IPS-NIHi7 (cell line): ENCODE measurements around the gene MACROD1.

Source experiments
- DNase-seq: peaks from one replicate; pipeline ENCODE4 v3.0.0; 2012; ENCODE audit warnings: mixed read lengths; ENCODE audit errors: extremely low spot score

MACROD1 gene

DNA sequence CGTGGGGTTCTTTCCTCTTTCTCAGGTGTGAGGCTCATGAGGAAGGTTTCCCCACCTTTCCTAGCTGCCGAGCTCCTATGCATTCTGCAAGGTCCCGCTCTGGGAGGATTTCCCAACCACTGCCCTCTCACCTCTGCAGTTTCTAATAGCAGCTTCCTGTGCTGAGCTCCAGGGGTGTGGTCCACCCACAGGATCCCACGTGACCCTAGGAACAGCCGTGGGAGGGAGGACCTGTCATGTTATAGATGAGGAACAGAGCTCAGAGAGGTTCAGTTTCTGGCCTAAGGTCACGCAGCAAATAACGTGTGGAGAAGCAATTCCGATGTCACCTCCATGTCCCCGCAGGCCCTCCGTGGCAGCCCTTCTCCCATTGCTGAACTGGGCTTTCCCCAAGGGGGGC lies 91.7 kb downstream of the MACROD1 start:
- no peak for DNase-seq

DNA sequence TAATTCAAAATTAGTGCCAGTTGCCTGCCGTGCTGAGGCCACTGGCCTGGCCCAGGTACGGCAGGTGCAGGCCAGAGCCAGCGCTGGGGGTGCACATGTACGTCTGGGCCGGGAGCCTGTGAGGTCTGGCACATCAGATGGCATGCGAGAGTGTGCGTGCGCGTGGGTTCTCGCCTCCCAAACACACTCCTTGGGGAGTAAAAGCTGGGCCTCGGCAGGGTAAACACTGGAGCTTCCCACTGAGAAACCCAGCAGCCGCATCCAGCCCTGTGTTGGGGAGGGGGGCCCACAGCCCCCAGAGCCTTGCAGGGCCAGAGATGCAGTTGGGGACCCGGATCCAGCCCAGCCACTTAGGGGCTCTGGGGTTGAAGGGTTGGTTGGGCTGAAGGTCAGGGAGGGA lies 92.4 kb downstream of the MACROD1 start:
- DNase-seq = no peak

GRCh38 chr11:64072871-64073270 lies 93.0 kb downstream of the MACROD1 start:
- no peak for DNase-seq

DNA sequence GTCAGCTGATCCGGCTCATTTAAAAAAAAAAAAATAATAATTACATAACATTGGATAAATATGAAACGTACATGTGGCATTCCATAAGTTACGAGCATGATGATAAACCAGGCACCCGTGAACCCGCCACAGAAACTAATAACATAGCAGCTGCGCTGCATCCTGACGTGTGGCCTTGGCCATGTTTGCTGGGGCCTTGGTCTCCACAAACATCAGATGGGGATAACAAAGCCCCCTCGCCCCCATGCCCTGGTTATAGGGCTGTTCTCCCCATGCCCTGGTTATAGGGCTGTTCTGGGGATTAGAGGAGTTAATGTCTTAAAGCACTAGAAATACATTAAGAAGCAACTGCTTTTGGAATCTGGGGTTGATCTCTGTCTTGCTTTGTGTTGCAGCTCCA lies 93.5 kb downstream of the MACROD1 start:
- no peak for DNase-seq

DNA sequence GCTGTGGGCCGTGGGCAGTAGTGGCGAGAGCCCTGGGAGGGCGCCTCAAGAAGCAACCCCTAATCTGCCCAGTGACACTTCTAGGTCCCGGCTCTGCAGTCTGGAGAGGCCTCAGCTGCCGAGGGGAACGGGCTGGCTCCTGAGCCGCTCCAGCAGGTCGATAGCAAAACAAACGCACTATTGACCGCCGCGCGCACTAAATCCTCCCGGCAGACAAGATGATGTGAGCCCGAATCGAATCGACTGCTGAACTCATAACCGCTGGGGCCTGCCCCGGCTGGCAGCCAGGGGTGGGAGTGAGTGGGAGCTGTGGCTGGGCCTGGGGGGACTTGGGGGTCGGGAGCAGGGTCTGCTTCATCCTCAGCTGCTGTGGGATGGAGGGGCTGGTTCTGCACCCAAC lies 94.1 kb downstream of the MACROD1 start:
- no peak for DNase-seq

- no peak for DNase-seq
These were observed 95.6 kb downstream of the MACROD1 start for GRCh38 chr11:64070314-64070681.

DNA sequence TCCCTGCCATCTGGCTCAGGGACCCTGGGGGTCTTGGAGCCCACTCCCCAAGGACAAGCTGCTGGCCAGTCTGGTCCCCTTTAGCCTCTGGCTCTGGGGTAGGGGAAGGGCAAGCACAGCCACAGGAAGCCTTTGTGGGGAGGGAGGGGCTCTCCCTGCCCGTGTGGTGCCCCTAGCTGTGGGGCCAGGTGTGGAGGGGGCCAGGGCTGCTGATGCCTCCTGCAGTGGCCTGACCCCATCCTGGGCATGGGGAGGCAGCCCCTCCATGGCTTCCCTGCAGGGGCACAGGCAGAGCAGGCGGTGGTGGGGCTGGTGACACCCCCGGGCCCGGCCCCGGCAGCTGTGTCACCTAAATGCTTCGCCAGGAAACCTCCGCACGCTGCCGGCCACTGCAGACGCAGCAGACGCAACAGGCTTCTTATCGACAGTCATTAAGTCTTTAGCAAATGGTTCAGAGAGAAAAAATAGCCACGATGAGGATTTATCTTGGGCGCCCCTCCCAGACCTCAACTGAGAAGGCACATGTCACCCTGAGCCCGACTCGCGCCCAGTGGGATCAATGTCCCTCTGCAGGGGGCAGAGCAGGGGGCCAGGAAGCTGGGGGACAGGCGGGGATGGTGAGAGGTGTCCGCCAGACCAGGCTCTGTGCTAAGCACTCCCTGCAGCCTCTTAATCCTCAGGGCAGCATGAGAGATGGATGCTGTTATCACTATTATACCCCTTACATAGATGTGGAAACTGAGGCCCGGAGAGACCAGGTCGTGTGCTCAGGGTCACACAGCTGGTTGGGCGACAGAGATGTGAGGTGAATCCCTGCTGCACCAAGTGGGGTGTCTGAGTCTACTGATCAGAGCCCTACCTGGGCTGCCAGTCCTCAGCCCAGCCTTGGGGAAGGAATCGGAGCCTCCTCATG lies 96.3 kb downstream of the MACROD1 start:
- no peak for DNase-seq

DNA sequence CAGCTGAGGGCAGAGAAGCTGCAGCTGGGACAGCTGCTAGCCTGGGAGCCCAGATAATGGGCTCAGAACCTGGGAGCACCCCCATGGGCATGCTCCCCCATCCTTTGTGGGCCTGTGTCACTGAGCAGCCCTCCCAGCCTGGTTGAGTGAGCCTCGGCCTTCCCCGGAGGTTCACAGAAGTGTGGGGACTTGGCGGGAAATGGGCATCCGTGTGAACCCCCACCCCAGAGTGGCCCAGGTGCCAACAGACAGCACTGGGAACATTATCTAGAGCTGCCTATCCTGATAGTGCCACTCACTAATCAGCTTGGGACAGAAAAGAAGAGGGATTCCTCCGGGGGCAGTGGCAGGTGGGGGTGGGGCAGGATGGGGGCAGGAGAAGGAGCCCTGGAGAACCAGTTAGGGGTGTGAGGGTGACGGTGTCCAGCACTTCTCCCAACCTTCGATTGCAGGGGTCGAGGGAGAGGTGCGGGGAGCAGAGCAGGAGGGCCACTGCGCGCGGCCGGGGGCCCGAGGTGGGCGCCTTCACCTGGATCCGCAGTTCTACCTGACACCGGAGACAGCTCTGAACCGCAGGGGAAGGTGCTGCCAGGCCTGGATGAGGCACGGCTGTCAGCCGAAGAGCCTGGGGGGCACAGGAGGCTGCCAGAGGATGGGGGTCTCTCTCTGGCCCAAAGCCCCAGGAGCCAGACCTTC lies 97.1 kb downstream of the MACROD1 start:
- DNase-seq = no peak

- DNase-seq = no peak
These were observed 98.5 kb downstream of the MACROD1 start for GRCh38 chr11:64067230-64067993.

DNA sequence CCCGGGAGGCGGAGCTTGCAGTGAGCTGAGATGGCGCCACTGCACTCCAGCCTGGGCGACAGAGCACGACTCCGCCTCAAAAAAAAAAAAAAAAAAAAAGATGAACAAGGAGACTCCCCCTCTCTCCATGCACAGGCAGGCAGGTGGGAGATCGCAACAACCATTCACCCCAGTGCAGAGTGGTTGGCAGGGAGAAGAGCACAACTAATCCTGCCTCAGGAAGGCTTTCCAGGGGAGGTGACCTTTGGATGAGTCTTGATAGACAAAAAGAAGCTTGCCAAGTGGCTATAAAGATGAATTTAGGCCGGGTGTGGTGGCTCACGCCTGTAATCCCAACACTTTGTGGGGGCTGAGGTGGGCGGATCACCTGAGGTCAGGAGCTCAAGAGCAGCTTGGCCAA lies 100.2 kb downstream of the MACROD1 start:
- DNase-seq = no peak

DNA sequence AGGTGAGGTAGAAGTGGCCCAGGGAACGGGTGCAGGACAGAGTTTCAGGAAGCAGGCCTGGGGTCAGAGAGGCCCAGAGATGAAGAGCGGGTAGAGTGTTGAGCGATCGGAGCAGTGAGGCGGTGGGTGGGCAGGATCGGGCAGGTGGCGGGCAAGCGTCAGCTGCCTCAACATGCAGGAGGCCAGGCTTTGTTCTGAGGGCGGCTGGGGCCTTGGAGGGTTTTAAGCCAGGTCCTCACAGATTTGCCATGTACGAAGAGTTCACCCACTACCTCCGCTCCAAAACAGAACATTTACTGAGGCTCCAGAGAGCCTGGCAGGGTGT lies 100.8 kb downstream of the MACROD1 start:
- no peak for DNase-seq

- DNase-seq = no peak
These were observed 101.4 kb downstream of the MACROD1 start for GRCh38 chr11:64064374-64065140.

- DNase-seq = no peak
These were observed 102.1 kb downstream of the MACROD1 start for GRCh38 chr11:64063777-64064176.

DNA sequence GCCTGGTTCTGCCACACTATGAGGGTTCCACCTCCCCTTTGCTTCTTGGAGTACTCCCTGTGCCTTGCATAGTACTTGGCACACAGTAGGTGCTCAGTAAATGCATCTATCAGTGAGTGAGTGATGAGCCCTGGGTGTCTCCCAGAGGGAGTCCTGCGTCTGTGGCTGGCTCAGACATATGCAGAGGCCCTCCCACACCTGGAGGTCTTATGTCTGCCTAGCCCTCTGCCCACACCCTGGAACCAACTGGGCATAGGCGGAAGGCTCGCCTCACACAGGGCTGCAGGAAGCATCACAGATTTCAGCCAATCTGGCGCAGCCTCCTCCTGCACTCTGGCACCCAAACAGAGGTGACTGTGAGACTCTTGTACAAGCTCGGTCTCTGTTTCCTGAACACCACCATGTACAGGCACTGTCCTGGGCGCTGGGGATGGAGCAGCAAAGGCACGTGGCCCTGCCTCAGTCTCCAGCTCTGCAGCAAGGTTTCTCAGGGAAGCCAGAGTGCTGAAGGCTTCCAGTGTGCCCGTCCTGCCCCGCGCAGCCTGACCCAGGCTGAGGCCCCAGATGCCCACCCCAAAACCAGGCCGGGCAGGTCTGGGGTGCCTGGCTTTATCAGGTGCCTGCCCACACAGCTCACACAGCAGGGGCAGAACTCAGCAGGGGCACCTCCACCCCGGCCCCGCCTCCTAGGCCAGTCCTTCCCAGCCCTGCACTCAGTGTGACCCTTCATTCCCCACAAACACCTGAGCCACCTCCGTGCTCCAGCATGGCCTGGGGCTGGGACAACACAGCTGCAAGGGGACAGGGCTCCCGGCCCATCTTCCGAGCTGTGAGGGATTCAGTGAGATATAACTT lies 103.5 kb downstream of the MACROD1 start:
- no peak for DNase-seq

DNA sequence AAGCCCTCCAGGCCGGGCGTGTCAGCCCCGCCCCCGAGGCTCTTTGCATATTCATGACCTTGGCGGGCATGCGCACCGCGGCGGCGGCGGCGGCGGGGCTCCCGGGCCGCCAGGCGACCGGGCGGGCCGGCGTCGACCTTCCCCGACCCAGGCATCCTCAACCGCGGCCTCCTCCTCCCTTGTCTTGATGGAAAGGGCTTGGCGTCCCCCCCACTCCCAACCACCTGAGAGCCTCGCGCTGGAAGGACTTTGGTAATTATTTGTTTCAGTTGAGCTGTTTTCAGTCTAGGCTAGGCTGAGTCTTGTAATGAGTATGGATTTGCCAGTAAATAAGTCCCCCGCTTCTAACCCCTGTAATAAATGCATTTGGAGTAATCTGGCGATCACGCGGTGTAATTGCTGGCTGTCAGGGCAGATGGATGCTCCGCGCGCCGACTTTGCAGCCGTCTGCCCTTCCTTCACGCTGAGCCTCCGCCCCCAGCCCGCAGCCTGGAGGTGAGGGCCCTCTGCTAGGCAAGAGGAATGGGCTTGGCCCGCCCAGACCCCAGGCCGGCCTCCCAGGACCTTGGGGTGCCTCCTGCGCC lies 105.0 kb downstream of the MACROD1 start:
- DNase-seq = peak; percentile 95

- DNase-seq = no peak
These were observed 105.6 kb downstream of the MACROD1 start for GRCh38 chr11:64060263-64060860.

GRCh38 chr11:64059339-64060140 lies 106.4 kb downstream of the MACROD1 start:
- DNase-seq = peak; percentile 81

- DNase-seq = no peak
These were observed 107.4 kb downstream of the MACROD1 start for GRCh38 chr11:64058494-64058893.

DNA sequence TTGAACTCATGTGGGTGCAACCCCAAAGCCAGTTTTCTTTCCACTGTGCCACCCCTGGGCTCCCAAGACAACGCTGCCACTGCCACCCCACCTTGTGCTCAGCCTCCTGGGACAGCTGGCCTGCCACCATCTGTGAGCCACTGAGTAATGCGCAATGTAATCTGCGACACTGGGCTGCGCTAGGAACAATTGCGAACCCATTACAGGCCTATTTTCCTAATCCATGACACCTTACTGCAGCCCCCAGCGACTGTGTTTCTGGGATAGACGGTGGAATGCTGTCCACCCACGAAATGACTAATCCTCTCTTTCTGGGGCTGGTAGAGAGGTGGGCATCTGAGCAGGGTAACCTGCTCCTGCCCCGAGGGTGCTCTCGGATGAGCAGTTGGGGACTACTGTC lies 108.0 kb downstream of the MACROD1 start:
- no peak for DNase-seq
